ENCODE data around the gene TENT5C. TPM values are rescaled to one million over a fixed set of nuclear protein-coding genes. Genes with fewer than 3 reads are reported as not detected.

The TENT5C gene
- total RNA-seq, 1 experiment from 2014 or later = 1.4 TPM

DNA sequence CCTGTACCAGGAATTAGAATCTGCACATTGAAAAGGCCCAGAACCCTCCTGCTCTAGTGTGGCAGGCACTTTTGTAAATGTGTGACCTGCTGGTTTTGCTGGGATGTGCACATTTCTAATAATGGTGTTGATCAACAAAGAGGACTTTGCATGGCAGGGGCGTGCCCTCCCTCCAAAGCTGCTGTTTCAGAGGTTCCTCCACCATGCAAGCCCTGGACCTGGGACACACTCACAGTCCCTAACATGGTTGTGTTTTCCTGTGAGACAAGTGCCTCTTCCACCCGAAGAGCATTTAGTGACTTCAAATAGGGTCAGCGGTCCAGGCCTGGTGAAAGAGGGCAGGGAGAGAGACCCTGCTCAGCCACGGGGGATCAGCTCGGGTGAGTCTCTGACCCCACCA, 28.1 kb downstream of the TENT5C start (continued):
- TF ChIP-seq, protein P1, sequence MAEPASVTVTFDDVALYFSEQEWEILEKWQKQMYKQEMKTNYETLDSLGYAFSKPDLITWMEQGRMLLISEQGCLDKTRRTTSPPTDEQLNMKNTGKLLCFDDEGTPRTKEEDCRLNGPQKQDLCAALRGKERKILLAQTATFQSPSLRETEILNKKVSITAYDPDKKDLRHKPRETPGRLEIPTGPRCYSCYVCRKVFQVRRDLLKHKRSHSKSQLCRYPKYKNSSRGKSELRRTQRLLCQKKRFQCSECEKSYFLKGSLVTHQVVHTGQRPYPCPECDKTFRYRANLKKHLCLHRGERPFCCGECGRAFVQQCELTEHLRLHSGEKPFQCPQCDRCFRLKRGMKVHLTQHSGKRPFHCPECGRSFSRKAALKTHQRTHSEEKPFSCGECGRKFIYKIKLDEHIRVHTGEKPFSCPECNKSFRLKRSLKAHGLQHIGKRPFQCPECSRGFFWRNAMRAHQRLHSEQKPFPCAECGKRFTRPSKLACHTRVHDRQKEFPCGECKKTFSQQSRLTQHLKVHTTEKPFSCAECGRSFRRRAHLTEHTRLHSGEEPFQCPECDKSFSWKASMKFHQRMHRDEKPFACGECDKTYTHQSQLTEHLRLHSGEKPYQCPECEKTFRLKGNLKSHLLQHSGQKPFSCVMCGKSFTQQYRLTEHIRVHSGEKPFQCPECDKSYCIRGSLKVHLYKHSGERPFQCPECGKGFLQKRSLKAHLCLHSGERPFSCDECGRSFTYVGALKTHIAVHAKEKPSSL (CRISPR knock-in tag; conservative IDR thresholded peaks at IDR 0.05) = no peak
- TF ChIP-seq NR2C2 (CRISPR knock-in tag; IDR thresholded peaks at IDR 0.05) (no peak), OVOL2 (CRISPR knock-in tag; IDR thresholded peaks at IDR 0.05; ENCODE audit: borderline replicate concordance) (no peak), GTF2I (CRISPR knock-in tag; conservative IDR thresholded peaks at IDR 0.05) (no peak)
- TF ChIP-seq, protein P2, sequence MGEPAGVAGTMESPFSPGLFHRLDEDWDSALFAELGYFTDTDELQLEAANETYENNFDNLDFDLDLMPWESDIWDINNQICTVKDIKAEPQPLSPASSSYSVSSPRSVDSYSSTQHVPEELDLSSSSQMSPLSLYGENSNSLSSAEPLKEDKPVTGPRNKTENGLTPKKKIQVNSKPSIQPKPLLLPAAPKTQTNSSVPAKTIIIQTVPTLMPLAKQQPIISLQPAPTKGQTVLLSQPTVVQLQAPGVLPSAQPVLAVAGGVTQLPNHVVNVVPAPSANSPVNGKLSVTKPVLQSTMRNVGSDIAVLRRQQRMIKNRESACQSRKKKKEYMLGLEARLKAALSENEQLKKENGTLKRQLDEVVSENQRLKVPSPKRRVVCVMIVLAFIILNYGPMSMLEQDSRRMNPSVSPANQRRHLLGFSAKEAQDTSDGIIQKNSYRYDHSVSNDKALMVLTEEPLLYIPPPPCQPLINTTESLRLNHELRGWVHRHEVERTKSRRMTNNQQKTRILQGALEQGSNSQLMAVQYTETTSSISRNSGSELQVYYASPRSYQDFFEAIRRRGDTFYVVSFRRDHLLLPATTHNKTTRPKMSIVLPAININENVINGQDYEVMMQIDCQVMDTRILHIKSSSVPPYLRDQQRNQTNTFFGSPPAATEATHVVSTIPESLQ (CRISPR knock-in tag; IDR thresholded peaks at IDR 0.05) = no peak

DNA sequence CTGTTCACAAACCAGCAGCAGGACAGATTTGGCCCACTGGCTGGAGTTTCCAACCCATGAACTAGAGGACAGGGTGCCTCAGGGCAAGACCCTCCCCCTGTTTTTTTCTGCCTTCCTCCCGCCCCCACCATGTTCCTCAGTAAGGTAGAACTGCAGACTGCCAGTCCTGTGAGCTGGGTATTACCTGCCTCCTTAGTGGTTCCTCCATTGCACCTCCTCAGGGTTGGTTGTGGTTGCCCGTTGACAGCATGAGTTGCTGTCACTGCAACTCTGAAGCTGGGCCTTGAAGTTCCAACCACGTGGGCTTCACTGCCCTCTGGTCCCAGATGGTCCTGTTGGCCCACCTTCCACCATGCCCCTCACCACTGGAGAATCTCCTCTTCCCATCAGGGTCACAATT, 28.8 kb downstream of the TENT5C start:
- TF ChIP-seq, protein P3, sequence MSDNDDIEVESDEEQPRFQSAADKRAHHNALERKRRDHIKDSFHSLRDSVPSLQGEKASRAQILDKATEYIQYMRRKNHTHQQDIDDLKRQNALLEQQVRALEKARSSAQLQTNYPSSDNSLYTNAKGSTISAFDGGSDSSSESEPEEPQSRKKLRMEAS (CRISPR knock-in tag; IDR thresholded peaks at IDR 0.05) = no peak
- TF ChIP-seq, protein P4, sequence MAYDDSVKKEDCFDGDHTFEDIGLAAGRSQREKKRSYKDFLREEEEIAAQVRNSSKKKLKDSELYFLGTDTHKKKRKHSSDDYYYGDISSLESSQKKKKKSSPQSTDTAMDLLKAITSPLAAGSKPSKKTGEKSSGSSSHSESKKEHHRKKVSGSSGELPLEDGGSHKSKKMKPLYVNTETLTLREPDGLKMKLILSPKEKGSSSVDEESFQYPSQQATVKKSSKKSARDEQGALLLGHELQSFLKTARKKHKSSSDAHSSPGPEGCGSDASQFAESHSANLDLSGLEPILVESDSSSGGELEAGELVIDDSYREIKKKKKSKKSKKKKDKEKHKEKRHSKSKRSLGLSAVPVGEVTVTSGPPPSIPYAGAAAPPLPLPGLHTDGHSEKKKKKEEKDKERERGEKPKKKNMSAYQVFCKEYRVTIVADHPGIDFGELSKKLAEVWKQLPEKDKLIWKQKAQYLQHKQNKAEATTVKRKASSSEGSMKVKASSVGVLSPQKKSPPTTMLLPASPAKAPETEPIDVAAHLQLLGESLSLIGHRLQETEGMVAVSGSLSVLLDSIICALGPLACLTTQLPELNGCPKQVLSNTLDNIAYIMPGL (CRISPR knock-in tag; IDR thresholded peaks at IDR 0.05) = no peak
- TF ChIP-seq NR3C1 (CRISPR knock-in tag; conservative IDR thresholded peaks at IDR 0.05; ENCODE audit: low read depth) (no peak), ZNF317 (CRISPR knock-in tag; IDR thresholded peaks at IDR 0.05; ENCODE audit: borderline replicate concordance, low read depth) (no peak), RORB (CRISPR knock-in tag; IDR thresholded peaks at IDR 0.05) (no peak), TEAD4 (CRISPR knock-in tag; IDR thresholded peaks at IDR 0.05) (no peak), SMAD4 (CRISPR knock-in tag; IDR thresholded peaks at IDR 0.05) (no peak), FOXJ3 (CRISPR knock-in tag; IDR thresholded peaks at IDR 0.05; ENCODE audit: borderline replicate concordance) (no peak), CBFB (CRISPR knock-in tag; IDR thresholded peaks at IDR 0.05; ENCODE audit: low read depth) (no peak), TEAD1 (CRISPR knock-in tag; IDR thresholded peaks at IDR 0.05) (no peak)
- TF ChIP-seq, protein P5, sequence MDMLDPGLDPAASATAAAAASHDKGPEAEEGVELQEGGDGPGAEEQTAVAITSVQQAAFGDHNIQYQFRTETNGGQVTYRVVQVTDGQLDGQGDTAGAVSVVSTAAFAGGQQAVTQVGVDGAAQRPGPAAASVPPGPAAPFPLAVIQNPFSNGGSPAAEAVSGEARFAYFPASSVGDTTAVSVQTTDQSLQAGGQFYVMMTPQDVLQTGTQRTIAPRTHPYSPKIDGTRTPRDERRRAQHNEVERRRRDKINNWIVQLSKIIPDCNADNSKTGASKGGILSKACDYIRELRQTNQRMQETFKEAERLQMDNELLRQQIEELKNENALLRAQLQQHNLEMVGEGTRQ (CRISPR knock-in tag; IDR thresholded peaks at IDR 0.05) = no peak
- TF ChIP-seq, protein P6, sequence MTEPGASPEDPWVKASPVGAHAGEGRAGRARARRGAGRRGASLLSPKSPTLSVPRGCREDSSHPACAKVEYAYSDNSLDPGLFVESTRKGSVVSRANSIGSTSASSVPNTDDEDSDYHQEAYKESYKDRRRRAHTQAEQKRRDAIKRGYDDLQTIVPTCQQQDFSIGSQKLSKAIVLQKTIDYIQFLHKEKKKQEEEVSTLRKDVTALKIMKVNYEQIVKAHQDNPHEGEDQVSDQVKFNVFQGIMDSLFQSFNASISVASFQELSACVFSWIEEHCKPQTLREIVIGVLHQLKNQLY (CRISPR knock-in tag; IDR thresholded peaks at IDR 0.05) = no peak
- TF ChIP-seq, protein P7, sequence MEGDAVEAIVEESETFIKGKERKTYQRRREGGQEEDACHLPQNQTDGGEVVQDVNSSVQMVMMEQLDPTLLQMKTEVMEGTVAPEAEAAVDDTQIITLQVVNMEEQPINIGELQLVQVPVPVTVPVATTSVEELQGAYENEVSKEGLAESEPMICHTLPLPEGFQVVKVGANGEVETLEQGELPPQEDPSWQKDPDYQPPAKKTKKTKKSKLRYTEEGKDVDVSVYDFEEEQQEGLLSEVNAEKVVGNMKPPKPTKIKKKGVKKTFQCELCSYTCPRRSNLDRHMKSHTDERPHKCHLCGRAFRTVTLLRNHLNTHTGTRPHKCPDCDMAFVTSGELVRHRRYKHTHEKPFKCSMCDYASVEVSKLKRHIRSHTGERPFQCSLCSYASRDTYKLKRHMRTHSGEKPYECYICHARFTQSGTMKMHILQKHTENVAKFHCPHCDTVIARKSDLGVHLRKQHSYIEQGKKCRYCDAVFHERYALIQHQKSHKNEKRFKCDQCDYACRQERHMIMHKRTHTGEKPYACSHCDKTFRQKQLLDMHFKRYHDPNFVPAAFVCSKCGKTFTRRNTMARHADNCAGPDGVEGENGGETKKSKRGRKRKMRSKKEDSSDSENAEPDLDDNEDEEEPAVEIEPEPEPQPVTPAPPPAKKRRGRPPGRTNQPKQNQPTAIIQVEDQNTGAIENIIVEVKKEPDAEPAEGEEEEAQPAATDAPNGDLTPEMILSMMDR (IDR thresholded peaks at IDR 0.05) = no peak
- TF ChIP-seq, protein P8, sequence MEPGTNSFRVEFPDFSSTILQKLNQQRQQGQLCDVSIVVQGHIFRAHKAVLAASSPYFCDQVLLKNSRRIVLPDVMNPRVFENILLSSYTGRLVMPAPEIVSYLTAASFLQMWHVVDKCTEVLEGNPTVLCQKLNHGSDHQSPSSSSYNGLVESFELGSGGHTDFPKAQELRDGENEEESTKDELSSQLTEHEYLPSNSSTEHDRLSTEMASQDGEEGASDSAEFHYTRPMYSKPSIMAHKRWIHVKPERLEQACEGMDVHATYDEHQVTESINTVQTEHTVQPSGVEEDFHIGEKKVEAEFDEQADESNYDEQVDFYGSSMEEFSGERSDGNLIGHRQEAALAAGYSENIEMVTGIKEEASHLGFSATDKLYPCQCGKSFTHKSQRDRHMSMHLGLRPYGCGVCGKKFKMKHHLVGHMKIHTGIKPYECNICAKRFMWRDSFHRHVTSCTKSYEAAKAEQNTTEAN (CRISPR knock-in tag; IDR thresholded peaks at IDR 0.05) = no peak
- TF ChIP-seq, protein P9, sequence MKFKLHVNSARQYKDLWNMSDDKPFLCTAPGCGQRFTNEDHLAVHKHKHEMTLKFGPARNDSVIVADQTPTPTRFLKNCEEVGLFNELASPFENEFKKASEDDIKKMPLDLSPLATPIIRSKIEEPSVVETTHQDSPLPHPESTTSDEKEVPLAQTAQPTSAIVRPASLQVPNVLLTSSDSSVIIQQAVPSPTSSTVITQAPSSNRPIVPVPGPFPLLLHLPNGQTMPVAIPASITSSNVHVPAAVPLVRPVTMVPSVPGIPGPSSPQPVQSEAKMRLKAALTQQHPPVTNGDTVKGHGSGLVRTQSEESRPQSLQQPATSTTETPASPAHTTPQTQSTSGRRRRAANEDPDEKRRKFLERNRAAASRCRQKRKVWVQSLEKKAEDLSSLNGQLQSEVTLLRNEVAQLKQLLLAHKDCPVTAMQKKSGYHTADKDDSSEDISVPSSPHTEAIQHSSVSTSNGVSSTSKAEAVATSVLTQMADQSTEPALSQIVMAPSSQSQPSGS (CRISPR knock-in tag; IDR thresholded peaks at IDR 0.05; ENCODE audit: borderline replicate concordance, low read depth) = no peak
- ChIA-PET POLR2A (no interaction called here), CTCF (no interaction called here)
- no peaks in the 10 kb centered on the region for H3K27me3 Mint-ChIP-seq (ENCODE audit: low read depth)
- ATAC-seq (no peak), DNase-seq (ENCODE audit: low spot score) (no peak)
- H3K9me3 Mint-ChIP-seq = no peaks in the 10 kb centered on the region
- H3K4me3 Mint-ChIP-seq = no peak overlapping the region
- H3K36me3 Mint-ChIP-seq = no peaks in the 10 kb centered on the region
- H3K27ac Mint-ChIP-seq = no peak overlapping the region
- peaks cover 25% of the 10 kb centered on the region for H3K4me1 Mint-ChIP-seq
